Central memory CD4-positive, alpha-beta T cell (primary cell): ENCODE results near the gene GRIK4.

Source experiments
- DNase-seq: peaks from one replicate; pipeline ENCODE4 v3.0.0; 2022

GRIK4 gene

GRCh38 chr11:120511820-120512738 is 531 bp downstream of the GRIK4 start:
- DNase-seq, result no peak

- no peak for DNase-seq
Measured at GRCh38 chr11:120512739-120513435, 1.3 kb downstream of the GRIK4 start.

GRCh38 chr11:120513436-120514315 is 2.1 kb downstream of the GRIK4 start:
- no peak for DNase-seq

GRCh38 chr11:120514541-120515121 is 3.1 kb downstream of the GRIK4 start:
- no peak for DNase-seq

- no peak for DNase-seq
Measured at GRCh38 chr11:120515186-120515723, 3.7 kb downstream of the GRIK4 start.

- no peak for DNase-seq
Measured at GRCh38 chr11:120516461-120517389, 5.2 kb downstream of the GRIK4 start.

GRCh38 chr11:120517390-120517761 is 5.8 kb downstream of the GRIK4 start:
- no peak for DNase-seq

- DNase-seq, result no peak
Measured at GRCh38 chr11:120517801-120518291, 6.3 kb downstream of the GRIK4 start.

- no peak for DNase-seq
Measured at GRCh38 chr11:120518356-120518755, 6.8 kb downstream of the GRIK4 start.

GRCh38 chr11:120519474-120519873 is 7.9 kb downstream of the GRIK4 start:
- DNase-seq, result no peak

- no peak for DNase-seq
Measured at GRCh38 chr11:120520091-120520822, 8.7 kb downstream of the GRIK4 start.

- DNase-seq, result no peak
Measured at GRCh38 chr11:120521176-120521575, 9.6 kb downstream of the GRIK4 start.

- no peak for DNase-seq
Measured at GRCh38 chr11:120522021-120522420, 10.5 kb downstream of the GRIK4 start.

GRCh38 chr11:120522736-120523135 is 11.2 kb downstream of the GRIK4 start:
- no peak for DNase-seq

- DNase-seq, result no peak
Measured at GRCh38 chr11:120523196-120523595, 11.6 kb downstream of the GRIK4 start.

- DNase-seq, result no peak
Measured at GRCh38 chr11:120524536-120525085, 13.1 kb downstream of the GRIK4 start.

- no peak for DNase-seq
Measured at GRCh38 chr11:120525261-120526171, 14.0 kb downstream of the GRIK4 start.

- no peak for DNase-seq
Measured at GRCh38 chr11:120526241-120526640, 14.7 kb downstream of the GRIK4 start.
